ENCODE results near the gene MTMR11. TPM values are rescaled to one million over a fixed set of nuclear protein-coding genes. Genes with fewer than 3 reads are reported as not detected.
A peak's percentile ranks its signal among the peaks of the same experiment; 100 is the strongest.

The MTMR11 gene
- total and polyA plus RNA-seq, 9 of the 15 experiments (the other 6 are each of a cell fraction or from before 2014, with no cell fraction given), result 0.09 to 1.6 (median 0.51) TPM

DNA sequence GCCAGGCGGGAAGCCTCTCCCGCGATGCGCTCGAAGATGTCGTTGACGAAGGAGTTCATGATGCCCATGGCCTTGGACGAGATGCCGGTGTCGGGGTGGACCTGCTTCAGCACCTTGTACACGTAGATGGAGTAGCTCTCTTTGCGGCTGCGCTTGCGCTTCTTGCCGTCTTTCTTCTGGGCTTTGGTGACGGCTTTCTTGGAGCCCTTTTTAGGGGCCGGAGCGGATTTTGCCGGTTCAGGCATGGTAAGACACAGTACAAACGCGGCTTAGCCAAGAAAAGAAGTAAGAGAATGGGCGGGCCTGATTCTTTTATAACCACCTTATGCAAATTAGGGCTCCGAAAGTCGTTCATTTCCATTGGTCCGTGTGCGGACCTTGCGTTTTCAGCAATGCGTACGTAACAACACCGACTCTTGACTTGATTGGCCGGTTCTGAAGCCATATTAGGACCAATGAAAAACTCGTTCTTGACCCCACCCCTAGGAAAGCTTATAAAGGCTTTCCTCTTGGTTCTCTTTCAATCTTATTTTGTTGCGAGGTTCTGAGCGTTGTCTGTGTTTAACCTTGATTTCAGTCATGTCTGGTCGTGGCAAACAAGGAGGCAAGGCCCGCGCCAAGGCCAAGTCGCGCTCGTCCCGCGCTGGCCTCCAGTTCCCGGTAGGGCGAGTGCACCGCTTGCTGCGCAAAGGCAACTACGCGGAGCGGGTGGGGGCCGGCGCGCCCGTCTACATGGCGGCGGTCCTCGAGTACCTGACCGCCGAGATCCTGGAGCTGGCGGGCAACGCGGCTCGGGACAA lies 50.1 kb downstream of the MTMR11 start (continued):
- peak; percentile 88 for TF ChIP-seq TAF7 (tag; IDR thresholded peaks at IDR 0.05)
- TF ChIP-seq ZFPM2 (CRISPR knock-in tag; IDR thresholded peaks at IDR 0.05), result no peak
- TF ChIP-seq ZNF224 (CRISPR knock-in tag; IDR thresholded peaks at IDR 0.05), result no peak
- peak; percentile 99 for TF ChIP-seq SUPT5H (IDR thresholded peaks at IDR 0.05)
- peak; percentile 30 for TF ChIP-seq ZNF146 (CRISPR knock-in tag; IDR thresholded peaks at IDR 0.05; ENCODE audit: unreplicated experiment)
- TF ChIP-seq U2AF1 (optimal IDR thresholded peaks at IDR 0.05; ENCODE audit: low read depth, low read length), result no peak
- TF ChIP-seq FOXA1 (IDR thresholded peaks at IDR 0.05; ENCODE audit: borderline replicate concordance), result no peak
- TF ChIP-seq RFX5 (IDR thresholded peaks at IDR 0.05; ENCODE audit: low read depth, low read length), result 0 out of 2 replicates have a peak, but pooled peaks have one; percentile 51
- peak; percentile 99 for TF ChIP-seq CBX1 (IDR thresholded peaks at IDR 0.05; ENCODE audit: low read depth)
- peak; percentile 85 to 89 for TF ChIP-seq NRF1 (conservative IDR thresholded peaks at IDR 0.05 in 1 of 2, IDR thresholded peaks at IDR 0.05 in 1 of 2)
- TF ChIP-seq GTF2A2 (tag; IDR thresholded peaks at IDR 0.05), result peak; percentile 91
- 0 out of 2 replicates have a peak, but pooled peaks have one; percentile 21 for TF ChIP-seq BACH1 (tag; IDR thresholded peaks at IDR 0.05)
- no peak for TF ChIP-seq ZNF699 (CRISPR knock-in tag; IDR thresholded peaks at IDR 0.05; ENCODE audit: insufficient replicate concordance)
- TF ChIP-seq NCOA2 (IDR thresholded peaks at IDR 0.05; ENCODE audit: partially characterized antibody in 2 of 2), result no peak
- TF ChIP-seq SMC3 (conservative IDR thresholded peaks at IDR 0.05; ENCODE audit: insufficient read depth, low read depth, low read length), result no peak
- TF ChIP-seq, protein P1, sequence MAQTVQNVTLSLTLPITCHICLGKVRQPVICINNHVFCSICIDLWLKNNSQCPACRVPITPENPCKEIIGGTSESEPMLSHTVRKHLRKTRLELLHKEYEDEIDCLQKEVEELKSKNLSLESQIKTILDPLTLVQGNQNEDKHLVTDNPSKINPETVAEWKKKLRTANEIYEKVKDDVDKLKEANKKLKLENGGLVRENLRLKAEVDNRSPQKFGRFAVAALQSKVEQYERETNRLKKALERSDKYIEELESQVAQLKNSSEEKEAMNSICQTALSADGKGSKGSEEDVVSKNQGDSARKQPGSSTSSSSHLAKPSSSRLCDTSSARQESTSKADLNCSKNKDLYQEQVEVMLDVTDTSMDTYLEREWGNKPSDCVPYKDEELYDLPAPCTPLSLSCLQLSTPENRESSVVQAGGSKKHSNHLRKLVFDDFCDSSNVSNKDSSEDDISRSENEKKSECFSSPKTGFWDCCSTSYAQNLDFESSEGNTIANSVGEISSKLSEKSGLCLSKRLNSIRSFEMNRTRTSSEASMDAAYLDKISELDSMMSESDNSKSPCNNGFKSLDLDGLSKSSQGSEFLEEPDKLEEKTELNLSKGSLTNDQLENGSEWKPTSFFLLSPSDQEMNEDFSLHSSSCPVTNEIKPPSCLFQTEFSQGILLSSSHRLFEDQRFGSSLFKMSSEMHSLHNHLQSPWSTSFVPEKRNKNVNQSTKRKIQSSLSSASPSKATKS (CRISPR knock-in tag; IDR thresholded peaks at IDR 0.05), result no peak
- TF ChIP-seq, protein P2, sequence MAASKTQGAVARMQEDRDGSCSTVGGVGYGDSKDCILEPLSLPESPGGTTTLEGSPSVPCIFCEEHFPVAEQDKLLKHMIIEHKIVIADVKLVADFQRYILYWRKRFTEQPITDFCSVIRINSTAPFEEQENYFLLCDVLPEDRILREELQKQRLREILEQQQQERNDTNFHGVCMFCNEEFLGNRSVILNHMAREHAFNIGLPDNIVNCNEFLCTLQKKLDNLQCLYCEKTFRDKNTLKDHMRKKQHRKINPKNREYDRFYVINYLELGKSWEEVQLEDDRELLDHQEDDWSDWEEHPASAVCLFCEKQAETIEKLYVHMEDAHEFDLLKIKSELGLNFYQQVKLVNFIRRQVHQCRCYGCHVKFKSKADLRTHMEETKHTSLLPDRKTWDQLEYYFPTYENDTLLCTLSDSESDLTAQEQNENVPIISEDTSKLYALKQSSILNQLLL (CRISPR knock-in tag; IDR thresholded peaks at IDR 0.05; ENCODE audit: borderline replicate concordance), result no peak
- TF ChIP-seq, protein P3, sequence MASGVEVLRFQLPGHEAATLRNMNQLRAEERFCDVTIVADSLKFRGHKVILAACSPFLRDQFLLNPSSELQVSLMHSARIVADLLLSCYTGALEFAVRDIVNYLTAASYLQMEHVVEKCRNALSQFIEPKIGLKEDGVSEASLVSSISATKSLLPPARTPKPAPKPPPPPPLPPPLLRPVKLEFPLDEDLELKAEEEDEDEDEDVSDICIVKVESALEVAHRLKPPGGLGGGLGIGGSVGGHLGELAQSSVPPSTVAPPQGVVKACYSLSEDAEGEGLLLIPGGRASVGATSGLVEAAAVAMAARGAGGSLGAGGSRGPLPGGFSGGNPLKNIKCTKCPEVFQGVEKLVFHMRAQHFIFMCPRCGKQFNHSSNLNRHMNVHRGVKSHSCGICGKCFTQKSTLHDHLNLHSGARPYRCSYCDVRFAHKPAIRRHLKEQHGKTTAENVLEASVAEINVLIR (CRISPR knock-in tag; IDR thresholded peaks at IDR 0.05), result peak; percentile 47
- no peak; the same call in 1 of the 2 replicates for TF ChIP-seq ZSCAN29 (IDR thresholded peaks at IDR 0.05)
- TF ChIP-seq BDP1 (IDR thresholded peaks at IDR 0.05; ENCODE audit: insufficient read depth, insufficient read length), result no peak
- no peak for TF ChIP-seq RBBP5 (IDR thresholded peaks at IDR 0.05; ENCODE audit: borderline replicate concordance, insufficient read depth, low read length, poor library complexity, severe bottlenecking)
- TF ChIP-seq ZNF644 (tag; IDR thresholded peaks at IDR 0.05; ENCODE audit: low read depth), result no peak; the same call in 1 of the 2 replicates
- TF ChIP-seq ZNF436 (CRISPR knock-in tag; IDR thresholded peaks at IDR 0.05), result peak; percentile 27; the same call in 1 of the 2 replicates

Measured in K562 (cell line).